Activated B cell treated with CpG ODN at 0.5 μM for 24 hours (primary cell): ENCODE data around the gene TPP1. TPM values are rescaled to one million over a fixed set of nuclear protein-coding genes. Genes with fewer than 3 reads are reported as not detected.
A peak's percentile ranks its signal among the peaks of the same experiment; 100 is the strongest.

ENCODE experiments used
- ATAC-seq: fragments of 200-7000 bp; cut with Tn5 transposase; one replicate; pipeline ENCODE4 v1.10.0; 2021; ENCODE audit warnings: low read depth, mild to moderate bottlenecking, moderate library complexity
- CTCF ChIA-PET: fragments of 350-600 bp; sonication (Branson Sonifier 250); formaldehyde crosslinking; loops from one replicate; lab custom pipeline; 2021; ENCODE audit warnings: antibody characterized with exemption; lab: Charles Lee
- POLR2A ChIA-PET: fragments of 350-600 bp; sonication (Branson Sonifier 250); formaldehyde crosslinking; loops from one replicate; lab custom pipeline; 2021; ENCODE audit warnings: antibody characterized with exemption; lab: Charles Lee
- DNase-seq: peaks from one replicate; pipeline ENCODE4 v3.0.0; 2022
- H3K27ac Mint-ChIP-seq: one replicate; pipeline ENCODE4 v1.8.0; 2020; ENCODE audit warnings: mixed read lengths
- H3K27me3 Mint-ChIP-seq: one replicate; pipeline ENCODE4 v1.8.0; 2021; ENCODE audit warnings: mixed read lengths
- H3K36me3 Mint-ChIP-seq: one replicate; pipeline ENCODE4 v1.8.0; 2021; ENCODE audit warnings: low read depth, mixed read lengths
- H3K4me1 Mint-ChIP-seq: one replicate; pipeline ENCODE4 v1.8.0; 2021; ENCODE audit warnings: mixed read lengths
- H3K4me3 Mint-ChIP-seq: one replicate; pipeline ENCODE4 v1.8.0; 2020; ENCODE audit warnings: mild to moderate bottlenecking, mixed read lengths
- H3K9me3 Mint-ChIP-seq: one replicate; pipeline ENCODE4 v1.8.0; 2020; ENCODE audit warnings: mixed read lengths
- intact Hi-C: fragments of 100-400 bp; cut with micrococcal nuclease; formaldehyde crosslinking; loops from one replicate; pipeline ENCODE4 v1.15.1; 2024
- total RNA-seq: library from RNA; stranded (reverse); gene quantifications from 2 replicates; pipeline ENCODE4 v1.2.3, GENCODE V29; 2022
- TF ChIP-seq, protein P1 (sequence below): fragments of 200-600 bp; IDR thresholded peaks from one replicate; pipeline ENCODE4 v1.8.0; 2022; ENCODE audit warnings: antibody characterized with exemption, mild to moderate bottlenecking

Gene TPP1
- total RNA-seq, 1 donor from 2014 or later, result 123 TPM

DNA sequence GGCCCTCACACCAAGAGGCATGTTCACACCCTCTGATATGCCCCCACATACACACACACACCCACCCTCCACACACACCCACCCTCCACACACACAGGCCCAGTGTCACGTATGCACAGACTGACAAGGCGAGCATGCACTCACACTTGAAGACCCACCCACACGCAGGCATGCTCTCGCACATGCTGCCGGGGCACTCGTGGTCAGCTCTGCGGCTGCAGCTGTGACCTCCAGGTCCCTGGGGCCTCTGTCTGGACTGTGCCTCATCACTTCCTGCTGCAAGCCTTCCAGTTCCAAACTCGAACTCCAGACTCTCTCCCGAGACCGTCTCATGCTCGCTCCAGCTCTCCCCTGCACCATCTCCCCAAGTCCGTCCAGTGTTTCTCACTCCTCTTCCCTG, 26.8 kb upstream of the TPP1 start:
- DNase-seq (no peak), ATAC-seq (no peak)
- TF ChIP-seq, protein P1, sequence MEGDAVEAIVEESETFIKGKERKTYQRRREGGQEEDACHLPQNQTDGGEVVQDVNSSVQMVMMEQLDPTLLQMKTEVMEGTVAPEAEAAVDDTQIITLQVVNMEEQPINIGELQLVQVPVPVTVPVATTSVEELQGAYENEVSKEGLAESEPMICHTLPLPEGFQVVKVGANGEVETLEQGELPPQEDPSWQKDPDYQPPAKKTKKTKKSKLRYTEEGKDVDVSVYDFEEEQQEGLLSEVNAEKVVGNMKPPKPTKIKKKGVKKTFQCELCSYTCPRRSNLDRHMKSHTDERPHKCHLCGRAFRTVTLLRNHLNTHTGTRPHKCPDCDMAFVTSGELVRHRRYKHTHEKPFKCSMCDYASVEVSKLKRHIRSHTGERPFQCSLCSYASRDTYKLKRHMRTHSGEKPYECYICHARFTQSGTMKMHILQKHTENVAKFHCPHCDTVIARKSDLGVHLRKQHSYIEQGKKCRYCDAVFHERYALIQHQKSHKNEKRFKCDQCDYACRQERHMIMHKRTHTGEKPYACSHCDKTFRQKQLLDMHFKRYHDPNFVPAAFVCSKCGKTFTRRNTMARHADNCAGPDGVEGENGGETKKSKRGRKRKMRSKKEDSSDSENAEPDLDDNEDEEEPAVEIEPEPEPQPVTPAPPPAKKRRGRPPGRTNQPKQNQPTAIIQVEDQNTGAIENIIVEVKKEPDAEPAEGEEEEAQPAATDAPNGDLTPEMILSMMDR, result no peak
- ChIA-PET POLR2A (interaction anchor here (1.4 to 4.7 kb wide), 5 partner anchors 27 to 42 kb away, joined by 3 to 41 read pairs (median 7); partner anchors contain the start of genes ILK, RRP8, TAF10 and TPP1), CTCF (interaction anchor here (1.8 kb wide), 1 partner anchor 21 kb away, joined by 7 read pairs; no protein-coding TSS in a partner anchor)
- intact Hi-C loops, result loop anchor here (2.0 to 5.0 kb wide), 3 partner anchors 15 to 36 kb away; partner anchors contain the start of gene MRPL17
- no peaks in the 10 kb centered on the region for H3K36me3 Mint-ChIP-seq
- H3K9me3 Mint-ChIP-seq, result no peaks in the 10 kb centered on the region
- no peak overlapping the region for H3K27ac Mint-ChIP-seq
- H3K4me3 Mint-ChIP-seq, result peak overlapping the region; percentile 35
- no peaks in the 10 kb centered on the region for H3K4me1 Mint-ChIP-seq
- no peaks in the 10 kb centered on the region for H3K27me3 Mint-ChIP-seq

DNA sequence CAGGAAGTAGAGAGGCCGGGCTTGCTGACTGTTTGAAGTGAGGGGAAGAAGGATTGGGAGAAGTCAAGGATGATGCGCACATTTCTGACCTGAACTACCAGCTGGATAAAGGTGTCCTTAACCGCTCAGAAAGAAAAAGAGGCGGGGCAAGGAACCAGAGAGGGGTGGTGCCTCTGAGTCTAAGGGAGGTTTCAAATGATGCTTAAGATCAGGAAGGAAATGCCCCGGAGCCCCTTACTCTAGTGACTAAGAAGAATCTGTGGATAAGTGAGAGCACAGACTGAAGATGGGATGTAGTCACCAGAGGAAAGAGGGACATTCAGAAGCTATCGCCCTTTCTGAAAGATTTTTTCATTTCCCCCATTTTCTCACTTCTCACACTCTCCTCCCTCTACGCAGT, 23.7 kb upstream of the TPP1 start:
- Mint-ChIP-seq H3K4me1 (no peaks in the 10 kb centered on the region), H3K4me3 (no peak overlapping the region), H3K36me3 (no peaks in the 10 kb centered on the region), H3K27ac (no peak overlapping the region), H3K27me3 (no peaks in the 10 kb centered on the region), H3K9me3 (no peaks in the 10 kb centered on the region)
- intact Hi-C loops, result no loop called here
- TF ChIP-seq, protein P1, result no peak
- ChIA-PET CTCF (no interaction called here), POLR2A (no interaction called here)
- ATAC-seq (no peak), DNase-seq (no peak)

DNA sequence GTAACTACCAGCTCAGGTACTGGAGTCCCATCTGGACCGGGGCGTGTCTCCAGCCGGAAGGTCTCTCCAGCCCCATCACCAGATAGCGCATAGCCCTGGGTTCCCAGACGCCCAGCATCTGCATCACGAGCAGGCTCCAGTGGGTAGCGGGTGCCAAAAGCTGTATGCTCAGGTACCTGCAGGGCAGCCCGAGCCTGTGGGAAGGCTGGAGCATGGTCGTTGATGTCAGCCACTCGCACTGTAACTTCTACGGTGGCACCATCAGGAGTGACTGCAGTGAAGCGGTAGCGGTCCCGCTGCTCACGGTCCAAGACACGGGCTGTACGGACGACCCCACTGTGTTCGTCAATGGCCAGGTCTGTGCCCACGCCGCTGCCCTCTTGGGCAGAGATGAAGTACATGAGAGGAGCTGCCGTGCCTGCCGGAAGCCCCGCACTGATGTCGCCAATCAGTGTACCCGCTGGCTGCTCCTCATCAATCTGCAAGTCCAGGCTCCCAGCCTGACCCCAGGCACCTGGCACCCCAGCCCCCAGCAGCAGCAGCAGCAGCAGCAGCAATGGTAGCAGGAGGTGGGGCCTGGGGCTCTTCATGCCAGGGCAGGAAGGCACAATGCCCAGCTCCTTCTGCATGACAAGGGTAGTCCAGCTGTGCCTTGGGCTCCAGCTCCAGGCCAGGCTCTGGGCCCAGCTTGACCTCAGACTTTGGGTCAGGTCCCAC, 21.9 kb upstream of the TPP1 start:
- POLR2A ChIA-PET, result no interaction called here
- Mint-ChIP-seq H3K4me1 (no peaks in the 10 kb centered on the region), H3K36me3 (no peaks in the 10 kb centered on the region), H3K27me3 (no peaks in the 10 kb centered on the region), H3K9me3 (no peaks in the 10 kb centered on the region), H3K4me3 (no peak overlapping the region), H3K27ac (no peak overlapping the region)
- TF ChIP-seq, protein P1, result no peak
- intact Hi-C loops, result no loop called here
- CTCF ChIA-PET, result no interaction called here
- DNase-seq, result no peak
- ATAC-seq, result no peak

DNA sequence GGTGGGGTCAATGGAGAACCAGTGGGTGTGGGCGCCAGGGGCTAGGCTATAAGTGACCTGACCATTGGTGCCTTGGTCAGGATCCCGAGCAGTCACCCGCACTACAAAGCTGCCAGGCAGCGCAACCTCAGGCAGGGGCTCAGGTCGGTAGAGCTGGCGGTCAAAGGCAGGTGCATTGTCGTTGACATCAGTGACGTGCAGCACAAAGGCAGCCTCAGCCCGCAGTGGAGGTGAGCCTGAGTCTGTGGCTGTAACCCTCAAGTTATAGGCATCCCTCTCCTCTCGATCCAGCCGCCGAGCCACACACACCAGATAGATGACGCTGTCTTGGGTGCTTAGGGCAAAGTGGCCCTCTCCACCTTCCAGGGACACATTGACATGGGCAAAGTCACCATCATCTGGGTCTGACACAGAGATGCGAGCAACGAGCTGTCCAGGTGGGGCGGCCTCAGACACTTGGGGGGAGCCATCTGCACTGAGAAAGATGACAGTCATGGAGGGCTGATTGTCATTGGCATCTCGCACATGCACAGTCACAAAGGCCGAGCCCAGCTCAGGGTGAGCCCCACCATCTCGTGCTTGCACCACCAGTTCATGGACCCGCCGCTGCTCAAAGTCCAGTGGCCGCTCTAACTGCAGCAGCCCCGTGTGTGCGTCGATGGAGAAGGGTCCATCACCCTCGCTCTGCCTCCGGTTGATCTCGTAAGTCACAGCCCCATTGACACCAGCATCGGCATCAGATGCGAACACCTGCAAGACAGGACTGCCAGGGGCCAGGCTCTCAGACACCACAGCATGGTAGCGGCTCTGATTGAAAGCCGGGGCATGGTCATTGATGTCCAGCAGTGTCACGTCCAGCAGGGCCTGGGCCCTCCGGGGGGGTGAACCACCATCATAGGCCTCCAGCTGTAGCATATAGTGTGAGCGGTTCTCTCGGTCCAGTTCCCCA, 21.1 kb upstream of the TPP1 start:
- TF ChIP-seq, protein P1, result no peak
- ChIA-PET POLR2A (interaction anchor here (1.4 kb wide), 1 partner anchor 22 kb away, joined by 6 read pairs; the partner anchor contains the start of gene TPP1), CTCF (no interaction called here)
- Mint-ChIP-seq H3K4me1 (no peaks in the 10 kb centered on the region), H3K9me3 (no peaks in the 10 kb centered on the region), H3K27me3 (no peaks in the 10 kb centered on the region), H3K4me3 (no peak overlapping the region), H3K27ac (no peak overlapping the region), H3K36me3 (no peaks in the 10 kb centered on the region)
- intact Hi-C loops, result no loop called here
- DNase-seq, result no peak
- ATAC-seq, result no peak

DNA sequence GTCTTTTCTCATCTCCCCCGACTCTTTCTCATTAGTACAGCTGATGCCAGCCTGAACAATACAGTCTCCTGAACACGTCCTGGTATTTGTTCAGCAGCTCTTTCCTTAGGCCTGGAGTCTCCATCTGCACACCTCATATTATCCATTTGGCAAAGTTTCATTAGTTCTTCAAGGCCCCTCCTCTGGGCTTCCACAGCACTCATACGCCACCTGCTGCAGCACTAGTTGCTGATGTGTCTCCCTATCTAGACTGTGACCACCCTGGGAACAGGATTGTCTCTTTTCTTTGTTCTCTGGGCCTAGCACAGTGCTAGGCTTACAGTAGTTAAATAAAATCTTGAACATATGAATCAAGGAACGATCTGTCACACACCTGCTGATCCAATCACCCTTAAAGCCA, 19.2 kb upstream of the TPP1 start:
- no peaks in the 10 kb centered on the region for H3K9me3 Mint-ChIP-seq
- no peak for DNase-seq
- H3K27ac Mint-ChIP-seq, result no peak overlapping the region
- H3K4me1 Mint-ChIP-seq, result no peaks in the 10 kb centered on the region
- ChIA-PET POLR2A (interaction anchor here (1.4 kb wide), 1 partner anchor 20 kb away, joined by 6 read pairs; the partner anchor contains the start of gene TPP1), CTCF (interaction anchor here (0.6 kb wide), 1 partner anchor 68 kb away, joined by 3 read pairs; no protein-coding TSS in a partner anchor)
- TF ChIP-seq, protein P1, result no peak
- ATAC-seq, result no peak
- no peak overlapping the region for H3K4me3 Mint-ChIP-seq
- H3K36me3 Mint-ChIP-seq, result no peaks in the 10 kb centered on the region
- intact Hi-C loops, result no loop called here
- no peaks in the 10 kb centered on the region for H3K27me3 Mint-ChIP-seq
